HUDEP-2 (cell line): ENCODE data around the gene CDC123.
"Not testable (repeated sequence)": the region's sequence is repeated elsewhere in the genome, so short reads cannot be mapped to it uniquely, and the experiment has no call there.

Experiments
- DNase-seq, 76 experiments: peaks; one replicate each; lab custom pipeline; 2025; ENCODE audit not compliant: unreplicated experiment in 76 of 76; lab: John Stamatoyannopoulos, UW

CDC123 gene

GRCh38 chr10:12226438-12226837, 30.4 kb downstream of the CDC123 start:
- not testable (repeated sequence) for DNase-seq

- DNase-seq, result peak in 1 of 76 experiments; percentile 3
Measured at GRCh38 chr10:12228851-12229250, 32.9 kb downstream of the CDC123 start.

GRCh38 chr10:12234687-12235086, 38.7 kb downstream of the CDC123 start:
- not testable (repeated sequence) for DNase-seq

- DNase-seq, result no peak
Measured at GRCh38 chr10:12235116-12235694, 39.2 kb downstream of the CDC123 start.

- DNase-seq, result no peak
Measured at GRCh38 chr10:12235796-12236195, 39.8 kb downstream of the CDC123 start.

GRCh38 chr10:12237265-12238220, 41.6 kb downstream of the CDC123 start:
- no peak for DNase-seq

GRCh38 chr10:12238821-12239220, 42.8 kb downstream of the CDC123 start:
- no peak for DNase-seq

GRCh38 chr10:12241810-12242529, 46.0 kb downstream of the CDC123 start:
- DNase-seq, result no peak

GRCh38 chr10:12243864-12244620, 48.1 kb downstream of the CDC123 start:
- DNase-seq, result no peak

- DNase-seq, result no peak
Measured at GRCh38 chr10:12250181-12250580, 54.2 kb downstream of the CDC123 start.

- DNase-seq, result not testable (repeated sequence)
Measured at GRCh38 chr10:12250702-12251101, 54.7 kb downstream of the CDC123 start.

GRCh38 chr10:12251581-12251980, 55.6 kb downstream of the CDC123 start:
- no peak for DNase-seq

GRCh38 chr10:12252882-12253546, 57.0 kb downstream of the CDC123 start:
- peak in 10 of 76 experiments; percentile 0 to 24 (median 11) for DNase-seq

- no peak for DNase-seq
Measured at GRCh38 chr10:12255048-12255447, 59.1 kb downstream of the CDC123 start.

GRCh38 chr10:12259988-12260387, 64.0 kb downstream of the CDC123 start:
- DNase-seq, result no peak

GRCh38 chr10:12262278-12262981, 66.4 kb downstream of the CDC123 start:
- DNase-seq, result no peak

- peak in 75 of 76 experiments; percentile 23 to 90 (median 73) for DNase-seq
Measured at GRCh38 chr10:12264204-12264940, 68.4 kb downstream of the CDC123 start.

- peak in 2 of 76 experiments; percentile 0 to 3 for DNase-seq
Measured at GRCh38 chr10:12269056-12269455, 73.1 kb downstream of the CDC123 start.

GRCh38 chr10:12271210-12271540, 75.2 kb downstream of the CDC123 start:
- DNase-seq, result no peak
